Measurements from ENCODE around the gene BRWD1. TPM values are rescaled to one million over a fixed set of nuclear protein-coding genes. Genes with fewer than 3 reads are reported as not detected.

The BRWD1 gene
- total and polyA plus RNA-seq, 2 donors from 2014 or later = 9.1 to 43.9 TPM

- no peaks in the 10 kb centered on the region for H3K9me3 ChIP-seq (ENCODE audit: control insufficient read depth in 2 of 3, insufficient read depth in 1 of 3, low read length in 3 of 3)
- no peaks in the 10 kb centered on the region for H3K27me3 ChIP-seq (ENCODE audit: control insufficient read depth, insufficient read depth, low read length)
- H3K4me3 ChIP-seq (ENCODE audit: low read length in 3 of 3) = no peak overlapping the region
- intact Hi-C loops (cut with DNase I) = no loop called here
- no peak overlapping the region for H3K9ac ChIP-seq (ENCODE audit: low read length in 3 of 3)
- DNase-seq (no peak), FAIRE-seq (no peak)
- no peak overlapping the region for H3K27ac ChIP-seq (ENCODE audit: low read depth in 2 of 2, low read length in 2 of 2)
- H3K36me3 ChIP-seq (ENCODE audit: control insufficient read depth in 2 of 3, insufficient read depth in 3 of 3, low read length in 3 of 3) = no peaks in the 10 kb centered on the region
- H3K4me1 ChIP-seq (ENCODE audit: control insufficient read depth in 2 of 3, insufficient read depth in 2 of 3, low read depth in 1 of 3, low read length in 3 of 3) = no peaks in the 10 kb centered on the region
- TF ChIP-seq, protein P1, sequence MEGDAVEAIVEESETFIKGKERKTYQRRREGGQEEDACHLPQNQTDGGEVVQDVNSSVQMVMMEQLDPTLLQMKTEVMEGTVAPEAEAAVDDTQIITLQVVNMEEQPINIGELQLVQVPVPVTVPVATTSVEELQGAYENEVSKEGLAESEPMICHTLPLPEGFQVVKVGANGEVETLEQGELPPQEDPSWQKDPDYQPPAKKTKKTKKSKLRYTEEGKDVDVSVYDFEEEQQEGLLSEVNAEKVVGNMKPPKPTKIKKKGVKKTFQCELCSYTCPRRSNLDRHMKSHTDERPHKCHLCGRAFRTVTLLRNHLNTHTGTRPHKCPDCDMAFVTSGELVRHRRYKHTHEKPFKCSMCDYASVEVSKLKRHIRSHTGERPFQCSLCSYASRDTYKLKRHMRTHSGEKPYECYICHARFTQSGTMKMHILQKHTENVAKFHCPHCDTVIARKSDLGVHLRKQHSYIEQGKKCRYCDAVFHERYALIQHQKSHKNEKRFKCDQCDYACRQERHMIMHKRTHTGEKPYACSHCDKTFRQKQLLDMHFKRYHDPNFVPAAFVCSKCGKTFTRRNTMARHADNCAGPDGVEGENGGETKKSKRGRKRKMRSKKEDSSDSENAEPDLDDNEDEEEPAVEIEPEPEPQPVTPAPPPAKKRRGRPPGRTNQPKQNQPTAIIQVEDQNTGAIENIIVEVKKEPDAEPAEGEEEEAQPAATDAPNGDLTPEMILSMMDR (IDR thresholded peaks at IDR 0.05; ENCODE audit: borderline replicate concordance, extremely low read depth, insufficient read depth) = no peak
Measured at GRCh38 chr21:39148975-39149374, 164.5 kb downstream of the BRWD1 start.

DNA sequence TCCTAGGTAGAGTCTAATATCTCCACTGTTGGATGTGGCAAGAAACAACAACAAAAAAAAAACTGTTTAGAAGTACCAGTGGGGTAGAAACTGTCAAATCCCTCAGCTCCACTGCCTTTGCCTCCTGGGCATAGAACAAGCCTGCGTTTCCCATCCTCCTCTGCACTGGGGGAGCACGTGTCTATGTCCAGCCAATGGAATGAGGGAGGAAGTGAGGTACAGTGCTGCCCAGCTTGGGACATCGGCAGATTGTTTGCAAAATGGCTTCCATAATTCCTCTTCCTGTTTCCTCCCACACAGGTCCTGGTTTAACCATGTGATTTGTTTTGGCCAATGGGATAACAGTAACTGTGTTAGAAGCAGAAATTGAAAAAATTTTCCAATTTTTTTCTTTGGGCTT, 169.2 kb downstream of the BRWD1 start:
- H3K9me3 ChIP-seq (ENCODE audit: control insufficient read depth in 2 of 3, insufficient read depth in 1 of 3, low read length in 3 of 3) = no peaks in the 10 kb centered on the region
- H3K4me3 ChIP-seq (ENCODE audit: low read length in 3 of 3) = no peak overlapping the region
- intact Hi-C loops (cut with DNase I) = no loop called here
- no peaks in the 10 kb centered on the region for H3K27me3 ChIP-seq (ENCODE audit: control insufficient read depth, insufficient read depth, low read length)
- H3K4me1 ChIP-seq (ENCODE audit: control insufficient read depth in 2 of 3, insufficient read depth in 2 of 3, low read depth in 1 of 3, low read length in 3 of 3) = no peaks in the 10 kb centered on the region
- DNase-seq (no peak), FAIRE-seq (no peak)
- TF ChIP-seq, protein P1 (IDR thresholded peaks at IDR 0.05; ENCODE audit: borderline replicate concordance, extremely low read depth, insufficient read depth) = no peak
- H3K27ac ChIP-seq (ENCODE audit: low read depth in 2 of 2, low read length in 2 of 2) = no peak overlapping the region
- no peak overlapping the region for H3K9ac ChIP-seq (ENCODE audit: low read length in 3 of 3)
- H3K36me3 ChIP-seq (ENCODE audit: control insufficient read depth in 2 of 3, insufficient read depth in 3 of 3, low read length in 3 of 3) = no peaks in the 10 kb centered on the region

- no peak overlapping the region for H3K27ac ChIP-seq (ENCODE audit: low read depth in 2 of 2, low read length in 2 of 2)
- H3K4me3 ChIP-seq (ENCODE audit: low read length in 3 of 3) = no peak overlapping the region
- no peaks in the 10 kb centered on the region for H3K9me3 ChIP-seq (ENCODE audit: control insufficient read depth in 2 of 3, insufficient read depth in 1 of 3, low read length in 3 of 3)
- H3K4me1 ChIP-seq (ENCODE audit: control insufficient read depth in 2 of 3, insufficient read depth in 2 of 3, low read depth in 1 of 3, low read length in 3 of 3) = no peaks in the 10 kb centered on the region
- DNase-seq = no peak
- H3K27me3 ChIP-seq (ENCODE audit: control insufficient read depth, insufficient read depth, low read length) = no peaks in the 10 kb centered on the region
- no peak for FAIRE-seq
- H3K36me3 ChIP-seq (ENCODE audit: control insufficient read depth in 2 of 3, insufficient read depth in 3 of 3, low read length in 3 of 3) = no peaks in the 10 kb centered on the region
- TF ChIP-seq, protein P1 (IDR thresholded peaks at IDR 0.05; ENCODE audit: borderline replicate concordance, extremely low read depth, insufficient read depth) = no peak
- intact Hi-C loops (cut with DNase I) = no loop called here
- H3K9ac ChIP-seq (ENCODE audit: low read length in 3 of 3) = no peak overlapping the region
Measured at GRCh38 chr21:39142972-39143371, 170.5 kb downstream of the BRWD1 start.

GRCh38 chr21:39141502-39141901, 171.9 kb downstream of the BRWD1 start:
- no peaks in the 10 kb centered on the region for H3K9me3 ChIP-seq (ENCODE audit: control insufficient read depth in 2 of 3, insufficient read depth in 1 of 3, low read length in 3 of 3)
- H3K27ac ChIP-seq (ENCODE audit: low read depth in 2 of 2, low read length in 2 of 2) = no peak overlapping the region
- no peak overlapping the region for H3K9ac ChIP-seq (ENCODE audit: low read length in 3 of 3)
- H3K36me3 ChIP-seq (ENCODE audit: control insufficient read depth in 2 of 3, insufficient read depth in 3 of 3, low read length in 3 of 3) = no peaks in the 10 kb centered on the region
- DNase-seq (peak in 1 of 5 donors; percentile 11), FAIRE-seq (no peak)
- TF ChIP-seq, protein P1 (IDR thresholded peaks at IDR 0.05; ENCODE audit: borderline replicate concordance, extremely low read depth, insufficient read depth) = no peak
- no peaks in the 10 kb centered on the region for H3K27me3 ChIP-seq (ENCODE audit: control insufficient read depth, insufficient read depth, low read length)
- intact Hi-C loops (cut with DNase I) = no loop called here
- no peaks in the 10 kb centered on the region for H3K4me1 ChIP-seq (ENCODE audit: control insufficient read depth in 2 of 3, insufficient read depth in 2 of 3, low read depth in 1 of 3, low read length in 3 of 3)
- H3K4me3 ChIP-seq (ENCODE audit: low read length in 3 of 3) = no peak overlapping the region
